ENCODE results near the gene REPS2. TPM values are rescaled to one million over a fixed set of nuclear protein-coding genes. Genes with fewer than 3 reads are reported as not detected.

The REPS2 gene
- total and polyA plus RNA-seq, 9 of the 15 experiments (the other 6 are each of a cell fraction or from before 2014, with no cell fraction given): 0.01 to 0.07 (median 0.01) TPM; not detected in 3

- TF ChIP-seq, protein P1, sequence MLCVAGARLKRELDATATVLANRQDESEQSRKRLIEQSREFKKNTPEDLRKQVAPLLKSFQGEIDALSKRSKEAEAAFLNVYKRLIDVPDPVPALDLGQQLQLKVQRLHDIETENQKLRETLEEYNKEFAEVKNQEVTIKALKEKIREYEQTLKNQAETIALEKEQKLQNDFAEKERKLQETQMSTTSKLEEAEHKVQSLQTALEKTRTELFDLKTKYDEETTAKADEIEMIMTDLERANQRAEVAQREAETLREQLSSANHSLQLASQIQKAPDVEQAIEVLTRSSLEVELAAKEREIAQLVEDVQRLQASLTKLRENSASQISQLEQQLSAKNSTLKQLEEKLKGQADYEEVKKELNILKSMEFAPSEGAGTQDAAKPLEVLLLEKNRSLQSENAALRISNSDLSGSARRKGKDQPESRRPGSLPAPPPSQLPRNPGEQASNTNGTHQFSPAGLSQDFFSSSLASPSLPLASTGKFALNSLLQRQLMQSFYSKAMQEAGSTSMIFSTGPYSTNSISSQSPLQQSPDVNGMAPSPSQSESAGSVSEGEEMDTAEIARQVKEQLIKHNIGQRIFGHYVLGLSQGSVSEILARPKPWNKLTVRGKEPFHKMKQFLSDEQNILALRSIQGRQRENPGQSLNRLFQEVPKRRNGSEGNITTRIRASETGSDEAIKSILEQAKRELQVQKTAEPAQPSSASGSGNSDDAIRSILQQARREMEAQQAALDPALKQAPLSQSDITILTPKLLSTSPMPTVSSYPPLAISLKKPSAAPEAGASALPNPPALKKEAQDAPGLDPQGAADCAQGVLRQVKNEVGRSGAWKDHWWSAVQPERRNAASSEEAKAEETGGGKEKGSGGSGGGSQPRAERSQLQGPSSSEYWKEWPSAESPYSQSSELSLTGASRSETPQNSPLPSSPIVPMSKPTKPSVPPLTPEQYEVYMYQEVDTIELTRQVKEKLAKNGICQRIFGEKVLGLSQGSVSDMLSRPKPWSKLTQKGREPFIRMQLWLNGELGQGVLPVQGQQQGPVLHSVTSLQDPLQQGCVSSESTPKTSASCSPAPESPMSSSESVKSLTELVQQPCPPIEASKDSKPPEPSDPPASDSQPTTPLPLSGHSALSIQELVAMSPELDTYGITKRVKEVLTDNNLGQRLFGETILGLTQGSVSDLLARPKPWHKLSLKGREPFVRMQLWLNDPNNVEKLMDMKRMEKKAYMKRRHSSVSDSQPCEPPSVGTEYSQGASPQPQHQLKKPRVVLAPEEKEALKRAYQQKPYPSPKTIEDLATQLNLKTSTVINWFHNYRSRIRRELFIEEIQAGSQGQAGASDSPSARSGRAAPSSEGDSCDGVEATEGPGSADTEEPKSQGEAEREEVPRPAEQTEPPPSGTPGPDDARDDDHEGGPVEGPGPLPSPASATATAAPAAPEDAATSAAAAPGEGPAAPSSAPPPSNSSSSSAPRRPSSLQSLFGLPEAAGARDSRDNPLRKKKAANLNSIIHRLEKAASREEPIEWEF (CRISPR knock-in tag; IDR thresholded peaks at IDR 0.05): no peak
- TF ChIP-seq JUNB (CRISPR knock-in tag; conservative IDR thresholded peaks at IDR 0.05): no peak
- TF ChIP-seq ZSCAN29 (IDR thresholded peaks at IDR 0.05): no peak
- TF ChIP-seq CBFB (CRISPR knock-in tag; IDR thresholded peaks at IDR 0.05): no peak
- no peak for TF ChIP-seq CSDE1 (IDR thresholded peaks at IDR 0.05)
- TF ChIP-seq ATF1 (CRISPR knock-in tag; IDR thresholded peaks at IDR 0.05): no peak
- no peak for TF ChIP-seq ATF1 (tag; IDR thresholded peaks at IDR 0.05)
- no peak for TF ChIP-seq EP400 (IDR thresholded peaks at IDR 0.05)
- TF ChIP-seq TCF7L2 (IDR thresholded peaks at IDR 0.05; ENCODE audit: low read depth, low read length): no peak
Measured at GRCh38 chrX:17030092-17030491, 83.6 kb downstream of the REPS2 start (continued).
